Stimulated activated effector memory CD8-positive, alpha-beta T cell treated with anti-CD3 and anti-CD28 coated beads, Interleukin-12 subunit alpha, Interleukin-12 subunit beta, amount 100 ng/mL, for 72 hours (primary cell): ENCODE measurements around the gene PASD1.
"Not testable (repeated sequence)": the region's sequence is repeated elsewhere in the genome, so short reads cannot be mapped to it uniquely, and the experiment has no call there.

ENCODE experiments used
- ATAC-seq: fragments of 150-1000 bp; cut with Tn5 transposase; 2 replicates; pipeline ENCODE4 v1.10.0; 2021
- DNase-seq, 2 donors: peaks; one replicate each; pipeline ENCODE4 v3.0.0; 2021 to 2022; ENCODE audit warnings: low spot score in 2 of 2
- H3K27ac Mint-ChIP-seq: one replicate; pipeline ENCODE4 v1.8.0; 2022; ENCODE audit warnings: mild to moderate bottlenecking, mixed read lengths
- H3K36me3 Mint-ChIP-seq: one replicate; pipeline ENCODE4 v1.8.0; 2022; ENCODE audit warnings: mild to moderate bottlenecking, mixed read lengths
- H3K4me1 Mint-ChIP-seq: one replicate; pipeline ENCODE4 v1.8.0; 2022; ENCODE audit warnings: mixed read lengths
- H3K4me3 Mint-ChIP-seq: one replicate; pipeline ENCODE4 v1.8.0; 2022; ENCODE audit warnings: mild to moderate bottlenecking, mixed read lengths
- H3K9me3 Mint-ChIP-seq: one replicate; pipeline ENCODE4 v1.8.0; 2022; ENCODE audit warnings: mixed read lengths

PASD1 gene

GRCh38 chrX:151563449-151563848 lies at the start of gene PASD1:
Gene PASD1, plus strand, starts transcription at chrX:151563675. Its CDS starts 37,879 bp downstream, at chrX:151601554.
- Mint-ChIP-seq H3K27ac (no peak within 1 kb of the TSS), H3K4me3 (no peak within 1 kb of the TSS), H3K36me3 (no peaks in the 10 kb centered on the region), H3K9me3 (no peaks in the 10 kb centered on the region), H3K4me1 (no peaks in the 10 kb centered on the region)
- DNase-seq (no peak), ATAC-seq (no peak)

- no peak overlapping the region for H3K27ac Mint-ChIP-seq
- H3K4me3 Mint-ChIP-seq, result no peak overlapping the region
- no peaks in the 10 kb centered on the region for H3K9me3 Mint-ChIP-seq
- DNase-seq (no peak), ATAC-seq (no peak)
- H3K4me1 Mint-ChIP-seq, result no peaks in the 10 kb centered on the region
- H3K36me3 Mint-ChIP-seq, result no peaks in the 10 kb centered on the region
Measured at GRCh38 chrX:151515237-151515636, 48.2 kb upstream of the PASD1 start.

GRCh38 chrX:151516538-151517187 lies 46.8 kb upstream of the PASD1 start:
- DNase-seq (no peak), ATAC-seq (no peak)
- H3K9me3 Mint-ChIP-seq, result no peaks in the 10 kb centered on the region
- no peak overlapping the region for H3K4me3 Mint-ChIP-seq
- no peak overlapping the region for H3K27ac Mint-ChIP-seq
- H3K36me3 Mint-ChIP-seq, result no peaks in the 10 kb centered on the region
- H3K4me1 Mint-ChIP-seq, result no peaks in the 10 kb centered on the region

GRCh38 chrX:151517421-151517820 lies 46.1 kb upstream of the PASD1 start:
- DNase-seq (no peak), ATAC-seq (no peak)
- Mint-ChIP-seq H3K4me3 (no peak overlapping the region), H3K27ac (no peak overlapping the region), H3K4me1 (no peaks in the 10 kb centered on the region), H3K36me3 (no peaks in the 10 kb centered on the region), H3K9me3 (no peaks in the 10 kb centered on the region)

GRCh38 chrX:151523351-151523750 lies 40.1 kb upstream of the PASD1 start:
- ATAC-seq (no peak), DNase-seq (no peak)
- no peaks in the 10 kb centered on the region for H3K36me3 Mint-ChIP-seq
- no peak overlapping the region for H3K27ac Mint-ChIP-seq
- H3K4me1 Mint-ChIP-seq, result no peaks in the 10 kb centered on the region
- no peaks in the 10 kb centered on the region for H3K9me3 Mint-ChIP-seq
- no peak overlapping the region for H3K4me3 Mint-ChIP-seq

GRCh38 chrX:151536571-151536970 lies 26.9 kb upstream of the PASD1 start:
- Mint-ChIP-seq H3K4me3 (no peak overlapping the region), H3K9me3 (no peaks in the 10 kb centered on the region), H3K36me3 (no peaks in the 10 kb centered on the region), H3K27ac (no peak overlapping the region), H3K4me1 (no peaks in the 10 kb centered on the region)
- ATAC-seq (no peak), DNase-seq (no peak)

- Mint-ChIP-seq H3K36me3 (no peaks in the 10 kb centered on the region), H3K27ac (no peak overlapping the region), H3K9me3 (no peaks in the 10 kb centered on the region), H3K4me3 (no peak overlapping the region), H3K4me1 (no peaks in the 10 kb centered on the region)
- no peak for ATAC-seq
- no peak for DNase-seq
Measured at GRCh38 chrX:151537572-151537971, 25.9 kb upstream of the PASD1 start.

- no peak for DNase-seq
Measured at GRCh38 chrX:151538190-151539122, 25.0 kb upstream of the PASD1 start.

GRCh38 chrX:151543706-151544105 lies 19.8 kb upstream of the PASD1 start:
- no peaks in the 10 kb centered on the region for H3K9me3 Mint-ChIP-seq
- DNase-seq (no peak), ATAC-seq (no peak)
- no peaks in the 10 kb centered on the region for H3K36me3 Mint-ChIP-seq
- H3K27ac Mint-ChIP-seq, result no peak overlapping the region
- H3K4me1 Mint-ChIP-seq, result no peaks in the 10 kb centered on the region
- no peak overlapping the region for H3K4me3 Mint-ChIP-seq

More at GRCh38 chrX:151538190-151539122, 25.0 kb upstream of the PASD1 start:
- no peak overlapping the region for H3K4me3 Mint-ChIP-seq
- H3K9me3 Mint-ChIP-seq, result no peaks in the 10 kb centered on the region
- ATAC-seq, result no peak
- no peak overlapping the region for H3K27ac Mint-ChIP-seq
- no peaks in the 10 kb centered on the region for H3K4me1 Mint-ChIP-seq
- no peaks in the 10 kb centered on the region for H3K36me3 Mint-ChIP-seq

- ATAC-seq, DNase-seq, H3K9me3 Mint-ChIP-seq, H3K36me3 Mint-ChIP-seq, H3K4me3 Mint-ChIP-seq, H3K4me1 Mint-ChIP-seq, H3K27ac Mint-ChIP-seq: not testable (repeated sequence)
Measured at GRCh38 chrX:151546226-151546625, 17.2 kb upstream of the PASD1 start.

GRCh38 chrX:151551176-151551575 lies 12.3 kb upstream of the PASD1 start:
- H3K4me1 Mint-ChIP-seq, H3K4me3 Mint-ChIP-seq, H3K36me3 Mint-ChIP-seq, ATAC-seq, H3K9me3 Mint-ChIP-seq, DNase-seq, H3K27ac Mint-ChIP-seq: not testable (repeated sequence)

GRCh38 chrX:151552743-151553142 lies 10.7 kb upstream of the PASD1 start:
- Mint-ChIP-seq H3K4me1 (no peaks in the 10 kb centered on the region), H3K9me3 (no peaks in the 10 kb centered on the region), H3K4me3 (no peak overlapping the region), H3K27ac (no peak overlapping the region), H3K36me3 (no peaks in the 10 kb centered on the region)
- DNase-seq (no peak), ATAC-seq (no peak)

GRCh38 chrX:151555301-151555700 lies 8.2 kb upstream of the PASD1 start:
- not testable (repeated sequence) for H3K4me3 Mint-ChIP-seq, H3K4me1 Mint-ChIP-seq, H3K27ac Mint-ChIP-seq

GRCh38 chrX:151562485-151562884 lies 990 bp upstream of the PASD1 start:
- H3K4me3 Mint-ChIP-seq, ATAC-seq, H3K9me3 Mint-ChIP-seq, H3K27ac Mint-ChIP-seq, H3K4me1 Mint-ChIP-seq, DNase-seq, H3K36me3 Mint-ChIP-seq: not testable (repeated sequence)

More at GRCh38 chrX:151555301-151555700, 8.2 kb upstream of the PASD1 start:
- not testable (repeated sequence) for H3K9me3 Mint-ChIP-seq, H3K36me3 Mint-ChIP-seq, ATAC-seq, DNase-seq

- H3K4me3 Mint-ChIP-seq, H3K36me3 Mint-ChIP-seq, H3K9me3 Mint-ChIP-seq, H3K4me1 Mint-ChIP-seq, H3K27ac Mint-ChIP-seq, ATAC-seq, DNase-seq: not testable (repeated sequence)
Measured at GRCh38 chrX:151563003-151563402, 472 bp upstream of the PASD1 start.

GRCh38 chrX:151564035-151564434 lies 560 bp downstream of the PASD1 start:
- ATAC-seq (no peak), DNase-seq (no peak)
- Mint-ChIP-seq H3K4me1 (no peaks in the 10 kb centered on the region), H3K36me3 (no peaks in the 10 kb centered on the region), H3K9me3 (no peaks in the 10 kb centered on the region), H3K4me3 (no peak overlapping the region), H3K27ac (no peak overlapping the region)
